Activated CD4-positive, alpha-beta T cell treated with anti-CD3 and anti-CD28 coated beads, Interleukin-2, Interleukin-6, amounts not matched to agents 100 ng/mL and 50 ng/mL, durations not matched to agents 16 hours and 8 hours (primary cell): ENCODE data around the gene ANKRD33B.
A peak's percentile ranks its signal among the peaks of the same experiment; 100 is the strongest.

Source experiments
- DNase-seq: peaks from one replicate; pipeline ENCODE4 v3.0.0-alpha.2; 2020

The ANKRD33B gene

DNA sequence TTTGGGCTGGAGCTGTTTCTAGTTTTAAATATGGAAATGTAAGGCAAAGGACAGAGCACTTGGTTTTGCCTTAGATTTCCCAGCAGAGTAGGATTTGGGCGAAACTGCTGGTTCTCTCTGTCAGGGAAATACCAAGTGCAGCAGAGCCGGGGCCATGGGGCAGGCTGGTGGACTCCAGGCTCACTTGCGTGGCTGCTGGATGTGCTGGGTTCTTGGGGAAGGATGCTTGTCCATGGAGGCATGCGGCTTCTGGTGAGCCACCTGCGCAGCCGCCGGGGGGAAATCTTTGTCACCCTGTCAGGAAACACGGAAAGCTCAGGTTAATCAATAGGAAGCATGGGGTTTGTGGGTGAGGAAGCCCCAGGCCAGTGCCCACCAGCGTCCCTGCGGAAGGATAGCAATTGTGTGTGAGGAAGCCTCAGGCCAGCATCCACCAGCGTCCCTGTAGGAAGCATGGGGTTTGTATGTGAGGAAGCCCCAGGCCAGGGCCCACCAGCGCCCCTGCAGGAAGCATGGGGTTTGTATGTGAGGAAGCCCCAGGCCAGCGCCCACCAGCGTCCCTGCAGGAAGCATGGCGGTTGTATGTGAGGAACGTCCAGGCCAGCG is 117.1 kb downstream of the ANKRD33B start:
- DNase-seq, result no peak

DNA sequence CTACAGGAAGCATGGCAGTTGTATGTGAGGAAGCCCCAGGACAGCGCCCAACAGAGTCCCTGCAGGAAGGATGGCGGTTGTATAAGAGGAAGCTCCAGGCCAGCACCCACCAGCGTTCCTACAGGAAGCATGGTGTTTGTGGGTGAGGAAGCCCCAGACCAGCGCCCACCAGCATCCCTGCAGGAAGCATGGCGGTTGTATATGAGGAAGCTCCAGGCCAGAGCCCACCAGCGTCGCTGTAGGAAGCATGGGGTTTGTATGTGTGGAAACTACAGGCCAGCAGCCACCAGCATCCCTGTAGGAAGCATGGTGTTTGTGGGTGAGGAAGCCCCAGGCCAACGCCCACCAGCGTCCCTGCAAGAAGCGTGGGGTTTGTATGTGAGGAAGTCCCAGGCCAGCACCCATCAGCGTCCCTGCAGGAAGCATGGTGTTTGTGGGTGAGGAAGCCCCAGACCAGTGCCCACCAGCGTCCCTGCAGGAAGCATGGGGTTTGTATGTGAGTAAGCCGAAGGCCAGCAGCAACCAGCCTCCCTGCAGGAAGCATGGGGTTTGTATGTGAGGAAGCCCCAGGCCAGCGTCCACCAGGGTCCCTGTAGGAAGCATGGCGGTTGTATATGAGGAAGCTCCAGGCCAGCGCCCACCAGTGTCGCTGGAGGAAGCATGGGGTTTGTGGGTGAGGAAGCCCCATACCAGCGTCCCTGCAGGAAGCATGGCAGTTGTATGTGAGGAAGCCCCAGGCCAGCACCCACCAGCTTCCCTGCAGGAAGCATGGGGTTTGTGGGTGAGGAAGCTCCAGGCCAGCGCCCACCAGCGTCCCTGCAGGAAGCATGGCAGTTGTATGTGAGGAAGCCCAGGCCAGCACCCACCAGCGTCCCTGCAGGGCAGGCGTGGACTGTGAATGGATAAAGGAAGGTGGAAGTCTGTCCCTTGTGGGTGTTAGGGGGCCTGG is 118.1 kb downstream of the ANKRD33B start:
- DNase-seq, result no peak

DNA sequence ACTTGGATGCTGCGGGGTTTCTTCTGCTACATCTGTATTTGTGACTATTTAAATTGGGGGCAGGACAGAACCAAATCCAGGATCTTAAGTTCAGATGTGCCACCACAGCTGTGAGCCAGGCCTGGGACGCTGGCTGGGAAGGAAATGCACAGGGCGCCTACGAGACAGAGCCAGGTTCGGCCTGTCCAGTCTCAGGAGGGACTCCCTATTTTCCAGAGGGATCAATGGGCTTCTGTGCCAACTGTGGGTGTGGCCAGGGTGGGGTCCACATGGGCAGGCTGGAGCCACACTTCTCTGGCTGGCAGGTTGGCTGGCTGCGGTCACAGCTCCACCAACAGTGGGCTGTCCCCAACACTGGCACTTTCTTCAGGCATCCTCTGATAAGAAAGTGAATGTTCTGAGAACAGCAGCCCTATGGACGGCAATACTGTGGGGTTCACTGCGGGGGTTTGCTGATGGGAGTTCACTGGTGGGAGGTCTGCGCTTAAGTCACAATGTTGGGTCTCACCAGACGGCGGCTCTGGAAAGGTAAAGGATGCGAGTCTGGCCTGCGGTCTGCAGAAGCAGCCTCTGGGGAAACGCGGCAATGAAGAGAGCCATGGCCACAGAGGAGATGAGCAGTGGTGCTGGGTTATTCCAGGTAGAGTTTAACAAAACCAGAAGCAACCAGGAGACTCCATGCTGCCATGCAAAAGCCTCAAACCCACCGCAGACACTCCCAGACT is 119.1 kb downstream of the ANKRD33B start:
- DNase-seq, result no peak

DNA sequence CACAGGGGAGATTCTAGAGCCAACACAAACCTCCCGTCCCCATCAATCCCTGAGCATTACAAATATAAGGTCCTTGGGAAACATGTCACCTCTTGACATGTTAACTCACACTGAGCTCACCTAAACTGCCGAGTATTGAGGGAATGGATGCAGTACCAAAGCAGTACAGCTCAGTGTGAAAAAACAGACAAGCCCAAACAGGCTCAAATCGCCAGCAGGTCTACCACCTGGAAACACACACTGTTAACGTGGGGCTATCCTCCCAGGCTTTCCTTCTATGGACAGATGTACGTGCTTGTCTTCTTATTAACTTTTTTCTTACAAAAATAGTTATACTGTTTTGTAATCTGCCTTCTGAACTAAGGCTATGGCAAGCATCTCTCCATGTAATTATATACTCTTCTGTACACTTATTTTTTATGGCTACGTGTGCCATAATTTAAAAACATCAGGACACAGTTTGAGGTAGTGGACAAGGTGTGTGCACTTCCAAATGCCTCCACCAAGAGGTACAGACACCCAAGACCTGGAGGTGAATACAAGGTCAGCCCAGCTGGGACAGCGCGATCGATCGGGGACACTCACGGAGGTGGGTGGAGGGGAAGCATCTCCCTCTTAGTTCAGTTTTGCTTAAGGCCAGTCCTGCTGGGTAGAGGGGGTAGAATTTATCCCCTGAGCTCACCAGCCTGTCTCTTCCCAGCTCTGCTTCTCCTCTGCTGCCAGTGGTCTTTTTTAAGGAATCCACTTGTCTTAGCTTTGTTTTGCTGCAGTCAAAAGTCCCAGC is 120.6 kb downstream of the ANKRD33B start:
- DNase-seq, result no peak

DNA sequence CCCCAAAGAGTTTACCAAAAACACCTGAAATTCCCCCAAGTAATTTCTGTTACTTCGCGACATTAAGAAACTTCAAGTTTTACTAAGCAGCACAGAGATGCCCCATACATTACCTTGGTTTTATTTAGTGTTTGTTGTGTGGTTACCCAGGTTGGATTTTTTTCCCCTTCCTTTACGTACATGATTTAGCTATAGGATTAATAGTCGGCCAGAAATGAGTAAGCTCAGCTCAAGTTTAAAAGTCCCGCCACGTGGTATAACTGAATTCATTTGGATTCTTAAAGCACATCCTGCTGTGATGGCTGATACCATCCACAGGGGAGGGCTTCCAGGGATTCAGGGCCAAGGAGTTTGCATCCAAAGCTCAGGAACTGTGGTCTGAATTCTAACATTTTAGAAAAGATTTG is 121.2 kb downstream of the ANKRD33B start:
- DNase-seq, result peak; percentile 39

DNA sequence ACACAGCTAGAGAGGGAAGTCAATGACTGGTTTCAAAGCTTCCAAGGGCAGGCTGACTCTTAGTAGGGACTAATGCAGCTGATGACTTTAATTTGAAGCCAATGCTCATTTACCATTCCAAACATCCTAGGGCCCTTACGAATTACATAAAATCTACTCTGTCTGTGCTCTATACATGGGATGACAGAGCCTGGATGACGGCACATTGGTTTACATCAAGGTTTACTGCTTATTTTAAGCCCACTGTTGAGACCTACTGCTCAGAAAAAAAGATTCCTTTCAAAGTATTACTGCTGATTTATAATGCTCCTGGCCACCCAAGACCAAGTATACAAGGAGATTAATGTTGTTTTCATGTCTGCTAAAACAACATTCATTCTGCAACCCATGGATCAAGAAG is 123.0 kb downstream of the ANKRD33B start:
- DNase-seq, result no peak

DNA sequence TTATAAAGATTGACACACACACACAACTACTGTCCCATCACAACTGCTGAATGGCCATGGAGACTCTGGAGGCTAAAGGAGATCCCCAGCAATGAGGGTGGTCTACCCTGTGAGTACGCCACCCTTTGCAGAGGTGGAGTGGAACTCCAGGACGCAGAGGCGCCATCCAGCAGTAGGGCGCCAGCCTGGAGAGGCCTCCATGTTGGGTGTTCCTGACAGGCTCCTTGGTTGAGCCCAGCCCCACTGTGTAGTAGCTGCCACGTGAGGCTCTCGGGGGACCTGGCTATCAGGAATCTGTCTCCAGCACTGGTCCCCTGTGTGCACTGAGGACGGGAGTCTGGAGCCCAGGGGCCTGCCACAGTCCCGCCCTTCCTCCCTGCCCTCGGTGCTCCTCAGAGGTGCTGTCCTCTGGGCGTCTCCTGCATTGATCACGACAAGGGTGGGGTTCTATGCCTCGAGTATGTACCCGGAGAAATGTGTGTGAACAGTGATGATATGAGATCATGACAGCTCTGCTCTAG is 124.8 kb downstream of the ANKRD33B start:
- no peak for DNase-seq

DNA sequence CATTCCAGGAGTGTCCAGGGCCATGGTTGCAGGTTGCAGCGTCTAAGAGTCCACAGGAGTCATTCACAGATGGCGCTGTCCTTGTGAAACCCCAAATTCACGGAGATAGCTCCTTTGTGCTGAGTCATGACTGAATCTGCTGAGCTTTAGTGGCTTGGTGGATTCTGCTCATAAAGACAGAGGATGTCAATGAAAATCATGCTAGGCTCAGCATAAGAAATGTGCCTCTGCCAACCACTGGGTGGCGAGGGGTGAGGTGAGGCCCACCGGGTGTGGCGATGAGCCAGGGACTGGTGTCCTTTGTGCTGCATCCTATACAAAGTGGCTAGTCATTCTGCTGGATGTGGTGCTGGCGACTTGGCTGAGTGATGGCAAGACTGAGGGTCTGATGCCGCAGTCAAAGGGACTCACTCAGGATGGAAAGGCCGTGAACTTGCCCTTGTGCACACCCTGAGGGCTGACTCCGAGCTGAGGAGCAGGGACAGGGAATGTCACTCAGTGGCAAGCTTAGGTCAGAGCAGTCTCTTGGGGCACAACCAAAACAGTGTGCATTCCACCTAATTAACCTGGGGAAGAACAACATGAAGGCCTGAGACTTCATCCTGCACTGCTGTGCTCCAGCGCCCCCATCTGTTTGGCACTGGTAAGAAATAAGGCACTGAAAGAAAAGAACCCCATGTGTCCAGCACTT is 125.7 kb downstream of the ANKRD33B start:
- peak; percentile 59 for DNase-seq

DNA sequence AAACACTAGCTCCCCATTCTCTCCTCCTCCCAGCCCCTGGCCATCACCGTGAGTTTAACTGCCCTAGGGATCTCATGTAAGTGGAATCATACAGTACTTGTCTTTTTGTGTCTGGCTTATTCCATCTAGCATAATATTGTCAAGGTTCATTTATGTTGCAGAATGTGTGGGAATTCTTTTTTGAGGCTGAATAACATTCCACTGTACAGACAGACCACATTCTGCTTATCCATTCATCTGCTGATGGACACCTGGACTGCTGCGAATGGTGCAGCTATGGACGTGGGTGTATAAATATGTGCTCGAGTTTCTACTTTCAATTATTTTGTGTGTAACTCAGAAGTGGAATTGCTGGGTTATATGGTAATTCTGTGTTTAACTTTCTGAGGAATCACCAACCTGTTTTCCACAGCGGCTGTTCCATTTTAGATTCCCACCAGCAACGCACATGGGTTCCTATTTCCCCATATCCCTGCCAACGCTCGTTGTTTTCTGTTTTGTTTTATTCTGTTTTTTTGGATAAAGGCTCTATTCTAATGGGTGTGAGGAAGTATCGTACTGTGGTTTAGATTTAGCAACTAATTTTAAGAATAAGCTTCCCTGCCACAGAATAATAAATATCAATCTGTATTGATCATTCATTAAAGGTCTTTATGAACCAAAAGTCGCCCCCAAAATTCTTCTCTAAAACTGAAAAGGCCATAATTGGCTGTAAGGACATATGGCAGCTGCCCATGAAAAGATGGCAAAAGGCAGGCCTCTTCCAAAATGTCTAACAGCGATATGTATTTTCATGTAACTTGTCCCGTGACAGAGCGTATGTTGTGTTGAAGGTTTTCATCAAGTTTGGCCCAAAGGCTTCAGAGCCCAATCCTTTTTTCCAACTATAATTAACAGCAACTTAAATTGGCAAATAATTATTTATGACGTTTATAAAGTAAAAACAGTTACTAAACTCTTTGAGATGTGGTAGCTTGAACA is 126.9 kb downstream of the ANKRD33B start:
- DNase-seq, result no peak

DNA sequence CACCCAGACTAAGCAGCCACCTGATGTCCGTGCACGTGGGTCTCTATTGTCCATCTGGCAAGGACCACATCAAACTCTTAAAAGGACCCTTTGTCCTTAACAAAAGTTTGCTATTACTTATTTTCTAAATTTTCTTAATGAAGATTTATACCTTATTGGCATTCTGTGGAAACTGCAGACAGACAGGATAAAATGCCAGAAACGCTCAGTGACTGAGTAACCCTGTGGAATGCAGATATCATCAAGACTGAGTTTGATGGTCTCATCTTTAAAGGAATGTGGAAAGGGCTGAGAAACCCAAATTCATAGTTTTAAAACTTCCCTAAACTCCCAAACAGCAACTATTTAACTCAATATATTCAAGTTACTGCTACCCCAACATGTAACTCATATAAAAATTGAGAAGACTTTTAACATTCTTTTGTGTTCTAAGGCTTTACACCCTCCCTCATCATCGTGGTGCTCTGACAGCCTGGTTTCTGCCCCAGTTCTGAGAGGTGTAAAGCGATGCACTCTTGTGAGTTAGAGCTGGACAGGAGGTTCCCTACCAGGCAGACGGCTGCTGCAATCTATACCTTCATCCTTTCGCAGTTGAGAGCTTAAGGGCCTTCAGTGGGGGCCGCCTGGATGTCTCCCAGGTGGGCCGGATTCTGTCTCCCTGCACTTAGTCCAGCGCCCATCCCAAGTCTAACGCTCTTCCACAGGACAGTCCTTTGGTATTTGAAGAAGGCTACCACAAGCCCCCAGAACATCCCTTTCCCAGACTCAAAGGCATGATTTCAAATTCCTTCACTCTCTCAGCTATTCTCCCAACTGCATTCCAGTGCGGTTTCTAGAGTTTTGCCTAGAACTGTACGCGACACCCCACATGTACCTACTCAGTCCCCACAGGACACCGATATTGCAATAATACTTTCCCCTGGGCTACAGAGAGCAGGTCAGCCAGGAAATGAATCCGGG is 128.2 kb downstream of the ANKRD33B start:
- DNase-seq, result no peak

DNA sequence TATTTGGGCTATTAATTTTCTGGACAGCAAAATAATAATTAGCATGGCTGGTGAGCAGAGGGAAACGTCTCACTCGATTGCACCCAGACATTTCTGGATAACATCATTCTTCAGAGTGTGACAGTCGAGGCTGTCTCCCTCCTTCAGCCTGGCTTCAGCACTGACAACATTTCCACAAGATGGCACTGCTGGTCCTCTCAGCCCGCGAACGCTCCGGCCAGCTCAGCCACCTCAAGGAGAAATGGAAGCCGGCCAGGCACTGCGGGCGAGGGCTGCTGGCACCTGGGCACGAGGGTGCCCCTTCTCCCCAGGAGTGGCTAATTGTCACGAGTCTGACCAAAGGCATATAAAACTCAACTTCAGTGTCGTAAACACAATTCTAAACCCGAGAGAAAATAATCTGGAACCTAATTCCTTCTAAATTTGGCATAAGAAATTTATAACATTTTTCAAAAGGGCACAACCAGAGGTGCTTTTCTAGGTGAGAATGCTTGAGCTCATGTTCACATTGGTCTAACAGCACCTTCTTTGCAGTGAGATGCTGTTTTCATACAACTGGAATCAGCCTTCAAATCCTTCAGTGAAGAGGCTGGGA is 131.3 kb downstream of the ANKRD33B start:
- DNase-seq, result peak; percentile 25

DNA sequence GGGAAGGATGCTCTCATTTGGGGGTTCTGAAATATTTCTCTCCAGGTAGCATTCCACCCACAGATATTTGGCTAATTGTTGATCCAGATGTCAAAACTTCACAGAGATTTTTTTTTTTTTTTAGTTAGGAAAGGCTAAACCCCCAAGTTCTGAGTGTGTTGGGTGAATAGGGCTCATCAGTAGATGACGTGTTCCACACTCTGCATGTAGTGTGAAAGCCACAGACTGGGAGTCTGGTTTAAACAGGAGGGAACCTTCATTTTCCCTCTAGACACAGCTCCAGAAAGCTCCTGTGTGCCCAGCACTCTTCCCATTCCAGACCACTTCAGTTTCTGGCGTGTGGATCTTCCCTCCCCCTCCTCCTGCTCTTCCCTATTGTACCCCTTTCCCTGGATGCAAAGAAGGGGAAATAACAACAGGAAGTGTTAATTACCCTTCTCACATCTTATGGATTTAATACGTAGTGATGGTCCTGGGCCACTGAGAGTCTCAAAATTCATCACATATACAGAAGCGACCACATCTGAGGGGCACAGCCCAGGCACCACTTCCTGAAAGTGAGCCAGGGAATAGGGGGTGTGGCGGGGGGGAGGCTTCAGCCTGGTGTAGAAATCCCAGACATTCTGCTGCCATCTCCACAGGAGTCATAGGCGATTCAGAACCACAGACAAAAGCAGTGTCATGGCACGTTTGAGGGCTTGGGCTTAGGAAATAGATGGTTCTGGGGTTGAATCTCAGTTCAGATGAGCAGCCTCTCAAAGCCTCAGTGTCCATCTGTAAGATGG is 132.1 kb downstream of the ANKRD33B start:
- no peak for DNase-seq

DNA sequence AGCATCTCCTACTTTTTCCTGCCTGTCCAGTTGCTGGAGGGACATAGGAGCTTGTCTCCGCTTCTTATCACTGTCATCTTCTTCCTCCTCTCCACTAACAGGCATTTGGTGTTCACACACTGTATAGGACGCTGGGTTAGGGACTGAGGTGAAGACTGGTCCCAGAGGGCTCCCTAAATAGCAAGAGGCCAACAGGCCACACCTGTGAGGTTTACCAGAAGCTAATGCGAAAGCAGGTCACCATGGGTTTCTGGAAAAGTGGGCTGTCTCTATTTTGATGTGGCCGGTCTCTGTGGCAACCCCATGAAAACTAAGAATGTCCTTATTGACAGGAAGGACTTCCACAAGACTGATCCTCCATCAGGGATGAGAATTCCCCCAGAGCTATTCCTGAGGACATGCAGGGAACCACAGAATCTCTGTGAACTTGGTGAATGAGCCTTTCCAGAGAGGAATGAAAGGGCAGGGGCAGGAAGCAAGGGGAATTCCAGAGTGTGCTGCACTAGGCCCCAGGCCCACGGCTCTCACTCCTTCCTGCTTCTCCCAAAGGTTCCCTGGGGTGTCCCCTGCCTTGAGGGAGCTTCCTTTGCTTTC is 135.5 kb downstream of the ANKRD33B start:
- DNase-seq, result no peak

DNA sequence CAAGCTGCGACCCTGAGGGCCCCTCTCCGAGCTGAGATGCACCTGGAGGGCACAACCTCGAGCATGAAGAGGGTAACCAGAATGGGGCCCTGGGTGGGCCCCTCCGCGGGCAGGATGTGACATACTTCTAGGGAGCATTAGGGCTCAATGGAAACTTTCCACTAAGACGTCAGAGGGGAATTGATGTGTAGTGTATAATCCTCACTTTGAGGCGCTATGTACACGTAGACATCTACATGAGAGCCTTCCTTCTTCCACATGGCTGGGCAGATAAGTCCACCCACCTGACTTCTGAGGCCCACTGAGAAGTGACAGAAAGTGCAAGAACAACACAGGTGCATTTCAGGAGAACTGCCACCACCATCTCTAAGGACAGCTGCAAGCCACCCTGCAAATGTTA is 136.1 kb downstream of the ANKRD33B start:
- DNase-seq, result no peak

DNA sequence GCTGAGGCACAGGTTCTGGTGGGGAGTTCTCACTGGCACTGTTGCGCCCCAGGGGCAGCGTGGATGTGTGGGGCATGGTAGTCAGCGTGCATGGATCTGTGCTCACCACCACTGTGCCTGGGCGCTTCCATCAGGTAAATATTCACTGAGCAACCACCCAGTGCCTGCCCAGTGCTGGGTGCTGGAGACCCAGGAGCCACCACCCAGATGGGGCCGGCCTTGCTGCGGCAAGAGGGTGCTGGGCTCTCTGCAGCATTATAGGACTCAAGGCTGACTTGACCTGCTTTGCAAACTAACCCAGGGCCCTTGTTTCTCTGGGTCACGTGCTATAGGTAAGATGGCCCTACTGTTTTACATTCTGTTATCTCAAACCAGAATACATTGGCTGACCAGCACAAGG is 136.6 kb downstream of the ANKRD33B start:
- no peak for DNase-seq

DNA sequence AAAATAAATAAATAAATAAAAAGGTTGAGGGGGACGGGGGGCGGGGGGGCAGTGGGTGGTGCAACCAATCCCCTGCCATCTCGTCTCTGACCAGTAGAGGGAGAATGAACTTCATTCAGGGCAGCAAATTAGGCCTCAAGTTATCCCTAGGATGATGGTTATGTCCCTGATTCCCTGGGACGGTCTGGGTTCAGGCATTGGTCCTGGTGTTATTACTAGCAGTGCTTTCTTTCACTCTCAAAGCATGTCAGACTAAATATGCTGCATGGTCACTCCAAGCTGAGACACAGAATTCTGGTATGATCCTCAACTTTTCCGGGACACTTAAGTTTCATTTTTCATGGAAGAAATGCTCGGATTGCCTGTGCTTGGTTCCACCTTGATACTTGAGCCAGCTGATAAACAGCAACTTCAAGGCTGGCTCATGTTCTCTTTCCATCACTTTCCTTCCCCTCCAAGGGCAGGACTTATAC is 137.7 kb downstream of the ANKRD33B start:
- DNase-seq, result peak; percentile 49

DNA sequence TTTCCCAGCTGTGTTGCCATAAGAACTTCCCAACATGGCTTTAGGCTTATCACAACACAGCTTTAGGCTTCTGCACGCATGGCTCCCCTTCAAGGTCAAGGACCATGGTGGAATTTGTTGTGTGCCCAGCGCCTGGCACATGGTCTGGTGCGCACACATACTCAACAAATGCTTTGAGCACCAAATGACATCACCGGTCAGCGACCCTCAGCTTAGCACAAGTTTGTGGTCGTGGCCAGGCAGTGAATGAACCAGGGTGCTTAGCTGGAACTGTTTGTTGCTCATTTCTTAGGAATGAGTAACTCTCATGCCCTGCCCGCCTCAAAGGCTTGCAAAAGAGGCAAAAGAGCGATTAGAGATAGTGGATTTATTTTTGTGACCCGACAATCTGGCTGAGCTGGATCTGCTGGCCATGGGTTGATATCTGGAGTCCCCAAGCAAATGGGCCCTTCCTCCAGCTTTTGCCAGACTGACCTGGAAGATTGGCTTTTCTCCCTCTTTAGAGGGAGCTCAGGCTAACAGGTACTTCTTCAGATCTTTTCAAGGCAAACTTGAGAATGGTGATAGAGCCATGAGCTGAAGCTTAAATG is 138.3 kb downstream of the ANKRD33B start:
- no peak for DNase-seq
